ENCODE measurements around the gene PRND. TPM values are rescaled to one million over a fixed set of nuclear protein-coding genes. Genes with fewer than 3 reads are reported as not detected.

Gene PRND
- total and polyA plus RNA-seq, 2 of the 13 experiments (the other 11 are each of a cell fraction or from before 2014, with no cell fraction given) = not detected

- TF ChIP-seq MIER2 (CRISPR knock-in tag; IDR thresholded peaks at IDR 0.05) = no peak
- TF ChIP-seq ZNF713 (CRISPR knock-in tag; IDR thresholded peaks at IDR 0.05) = no peak
- no peak for TF ChIP-seq XBP1 (CRISPR knock-in tag; IDR thresholded peaks at IDR 0.05)
- peak; percentile 98 for TF ChIP-seq ZNF264 (CRISPR knock-in tag; IDR thresholded peaks at IDR 0.05)
- TF ChIP-seq SCMH1 (CRISPR knock-in tag; IDR thresholded peaks at IDR 0.05; ENCODE audit: borderline replicate concordance) = no peak
- TF ChIP-seq MTA3 (CRISPR knock-in tag; IDR thresholded peaks at IDR 0.05) = no peak
- TF ChIP-seq ZNF432 (CRISPR knock-in tag; IDR thresholded peaks at IDR 0.05; ENCODE audit: borderline replicate concordance) = no peak
- no peak for TF ChIP-seq ZFYVE20 (CRISPR knock-in tag; IDR thresholded peaks at IDR 0.05; ENCODE audit: borderline replicate concordance, low read depth)
- TF ChIP-seq ZNF703 (CRISPR knock-in tag; IDR thresholded peaks at IDR 0.05; ENCODE audit: borderline replicate concordance) = no peak
- TF ChIP-seq RNF2 (conservative IDR thresholded peaks at IDR 0.05; ENCODE audit: low read depth) = no peak
These were observed 2.5 kb upstream of the PRND start (continued) for GRCh38 chr20:4719190-4719589.

- H3K4me2 ChIP-seq (ENCODE audit: low read depth, low read length) = peak overlapping the region; percentile 77
- 2% methylated on average over 18 of the region's 18 CpGs for WGBS (ENCODE audit: low lambda C conversion rate)
- peak overlapping the region; percentile 9 to 54 (median 37); a peak in 3 of 6 replicates for H3K4me3 ChIP-seq (replicated peaks in 1 of 3; ENCODE audit: insufficient read depth in 1 of 3, low read depth in 2 of 3, low read length in 3 of 3)
- no TSS peak for BruUV-seq (replicated peaks)
- peaks cover 17% of the 10 kb centered on the region for H3K4me1 ChIP-seq (ENCODE audit: insufficient read depth, low read length)
- in situ Hi-C loops (cut with HindIII; ENCODE audit: extremely low pct_ligation_motif_present, low pct_unique_long_range_greater_than_20kb) = loop anchor here (5.0 kb wide), 2 partner anchors 113 to 468 kb away; no protein-coding TSS in a partner anchor
- H2AFZ ChIP-seq (ENCODE audit: low read length) = peak overlapping the region; percentile 61
- intact Hi-C loops (cut with micrococcal nuclease; ENCODE audit: unreplicated experiment) = loop anchor here (1.0 kb wide), 2 partner anchors 106 to 113 kb away; no protein-coding TSS in a partner anchor
- H3K27ac ChIP-seq (ENCODE audit: extremely low read length, insufficient read depth, low read length) = peak overlapping the region; percentile 5
- H4K20me1 ChIP-seq (ENCODE audit: insufficient read depth, low read length) = no peaks in the 10 kb centered on the region
- peak overlapping the region; percentile 12; the same call in 1 of the 2 replicates for H3K9ac ChIP-seq (ENCODE audit: insufficient read depth, low read depth, low read length)
- FAIRE-seq = peak; percentile 93
- ATAC-seq = peak; percentile 92
- ChIA-PET POLR2A (interaction anchor here (0.6 to 1.2 kb wide), 6 partner anchors 27 to 368 kb away, joined by 3 to 7 read pairs (median 3); no protein-coding TSS in a partner anchor), CTCF (ENCODE audit: low intra/inter-chr PET ratio, low total read pairs) (interaction anchor here (1.1 to 4.8 kb wide), 2 partner anchors 20 to 111 kb away, joined by 3 to 210 read pairs; no protein-coding TSS in a partner anchor)
- DNase-seq (ENCODE audit: low spot score) = peak; percentile 93
- H3K9me3 ChIP-seq (ENCODE audit: low read length) = no peaks in the 10 kb centered on the region
- H3K27me3 ChIP-seq (ENCODE audit: control insufficient read depth in 1 of 2, insufficient read depth in 2 of 2, low read length in 2 of 2) = peaks cover 5 to 52% of the 10 kb centered on the region in 2 experiments
- H3K36me3 ChIP-seq (replicated peaks in 1 of 2; ENCODE audit: control insufficient read depth in 1 of 2, insufficient read depth in 2 of 2, low read length in 2 of 2) = no peaks in the 10 kb centered on the region
- H3K79me2 ChIP-seq (ENCODE audit: insufficient read depth, low read length) = no peaks in the 10 kb centered on the region
- TF ChIP-seq ZEB1 (IDR thresholded peaks at IDR 0.05; ENCODE audit: insufficient replicate concordance, low read depth) = no peak
- TF ChIP-seq ZNF143 (CRISPR knock-in tag; IDR thresholded peaks at IDR 0.05) = no peak
- TF ChIP-seq ZNF234 (CRISPR knock-in tag; conservative IDR thresholded peaks at IDR 0.05) = no peak
- no peak for TF ChIP-seq CREBL2 (CRISPR knock-in tag; IDR thresholded peaks at IDR 0.05; ENCODE audit: borderline replicate concordance)
- TF ChIP-seq CERS6 (CRISPR knock-in tag; IDR thresholded peaks at IDR 0.05) = no peak
- no peak for TF ChIP-seq GABPA (IDR thresholded peaks at IDR 0.05; ENCODE audit: low read depth, low read length)
- no peak for TF ChIP-seq GABPA (CRISPR knock-in tag; IDR thresholded peaks at IDR 0.05; ENCODE audit: low read depth)
- no peak for TF ChIP-seq ZSCAN5A (CRISPR knock-in tag; IDR thresholded peaks at IDR 0.05; ENCODE audit: borderline replicate concordance)
- TF ChIP-seq ZFP62 (CRISPR knock-in tag; IDR thresholded peaks at IDR 0.05) = no peak
- no peak for TF ChIP-seq ZNF614 (CRISPR knock-in tag; IDR thresholded peaks at IDR 0.05; ENCODE audit: borderline replicate concordance)
- TF ChIP-seq ZNF20 (CRISPR knock-in tag; IDR thresholded peaks at IDR 0.05) = no peak
- TF ChIP-seq GFI1 (CRISPR knock-in tag; IDR thresholded peaks at IDR 0.05; ENCODE audit: borderline replicate concordance) = no peak
These were observed 1.4 kb upstream of the PRND start for GRCh38 chr20:4720041-4720976.

All from HepG2 (cell line).